K562 (cell line): ENCODE results near the gene HGF. TPM values are rescaled to one million over a fixed set of nuclear protein-coding genes. Genes with fewer than 3 reads are reported as not detected.

Experiments
- ATAC-seq: fragments of 200-7000 bp; cut with Tn5 transposase; 3 replicates; pipeline ENCODE4 v1.9.1; 2020; ENCODE audit warnings: moderate library complexity
- BruUV-seq: library from RNA; stranded (reverse); fragments of 400-500 nt; replicated peaks from 2 replicates; lab custom pipeline; 2021; lab: Mats Ljungman, UMichigan
- CTCF ChIA-PET: fragments of 300-600 bp; formaldehyde crosslinking; extraction: SDS; loops from one replicate; lab custom pipeline; 2021; ENCODE audit warnings: low intra/inter-chr PET ratio; lab: Yijun Ruan, JAX
- POLR2A ChIA-PET: fragments of 300-600, 350-650 bp; sonication (Branson Sonifier 250); formaldehyde crosslinking; extraction: SDS; loops from one replicate; lab custom pipeline; 2021; ENCODE audit warnings: antibody characterized with exemption, inconsistent platforms; lab: Yijun Ruan, JAX
- DNase-seq, 4 experiments: peaks; one replicate each; pipeline versions ENCODE4 v3.0.0 to v3.0.0-alpha.2; 2011 to 2018; ENCODE audit warnings: low spot score in 3 of 4, mixed read lengths in 3 of 4; ENCODE audit errors: extremely low read depth in 1 of 4
- FAIRE-seq: peaks from 2 replicates; lab custom pipeline; 2011; peaks lifted over from hg19 to GRCh38; lab: Jason Lieb, UNC
- H2AFZ ChIP-seq: 2 replicates; pipeline ENCODE4 v1.6.0; 2011; ENCODE audit warnings: low read depth, low read length, control low read depth, inconsistent platforms
- H3K27ac ChIP-seq: fragments of 200-600 bp; 3 replicates; pipeline ENCODE4 v1.8.0; 2011; ENCODE audit warnings: low read depth, mild to moderate bottlenecking, control low read depth, inconsistent platforms, low read length, moderate library complexity, mixed read lengths; ENCODE audit errors: extremely low read depth
- H3K27me3 ChIP-seq, 2 experiments: fragments of 300-600 bp in 1 of 2; 2 replicates in 1 of 2; 3 replicates in 1 of 2; pipeline versions ENCODE4 v1.6.0 to v1.8.0; 2011; ENCODE audit warnings: inconsistent platforms in 2 of 2, low read length in 2 of 2, mild to moderate bottlenecking in 1 of 2, mixed read lengths in 1 of 2, moderate library complexity in 1 of 2; ENCODE audit not compliant: control insufficient read depth in 2 of 2, insufficient read depth in 2 of 2
- H3K36me3 ChIP-seq: fragments of 300-600 bp; 3 replicates; pipeline ENCODE4 v1.8.0; 2011; ENCODE audit warnings: mild to moderate bottlenecking, low read length, inconsistent platforms; ENCODE audit not compliant: control insufficient read depth, insufficient read depth
- H3K4me1 ChIP-seq, 2 experiments: fragments of 200-600 bp in 1 of 2; replicated peaks in 1 of 2; 2 replicates in 1 of 2; 3 replicates in 1 of 2; pipeline versions ENCODE4 v1.5.1 to v1.8.0; 2011; ENCODE audit warnings: inconsistent platforms in 2 of 2, low read length in 2 of 2, mild to moderate bottlenecking in 1 of 2, mixed read lengths in 1 of 2, moderate library complexity in 1 of 2; ENCODE audit not compliant: control insufficient read depth in 2 of 2, insufficient read depth in 2 of 2
- H3K4me2 ChIP-seq: 2 replicates; pipeline ENCODE4 v1.6.1; 2011; ENCODE audit warnings: low read length, control low read depth, inconsistent platforms, mixed read lengths; ENCODE audit not compliant: insufficient read depth
- H3K4me3 ChIP-seq: fragments of 200-600 bp; sonication (generic), shearing (Covaris generic); 2 replicates; pipeline ENCODE4 v1.5.1; 2016; ENCODE audit warnings: control low read depth, inconsistent platforms
- H3K79me2 ChIP-seq: fragments of 200-600 bp; 3 replicates; pipeline ENCODE4 v1.8.0; 2011; ENCODE audit warnings: low read length, inconsistent platforms; ENCODE audit not compliant: control insufficient read depth, insufficient read depth
- H3K9ac ChIP-seq, 2 experiments: 2 replicates each; pipeline versions ENCODE4 v1.6.0 to v1.6.1; 2011; ENCODE audit warnings: low read depth in 2 of 2, low read length in 2 of 2, control low read depth in 1 of 2, inconsistent platforms in 1 of 2, mild to moderate bottlenecking in 1 of 2, mixed read lengths in 1 of 2; ENCODE audit not compliant: insufficient read depth in 1 of 2
- H3K9me1 ChIP-seq: one replicate; pipeline ENCODE4 v1.6.0; 2011; ENCODE audit warnings: inconsistent platforms, mild to moderate bottlenecking, low read length, moderate library complexity; ENCODE audit not compliant: control insufficient read depth, insufficient read depth
- H3K9me3 ChIP-seq: replicated peaks from 2 replicates; pipeline ENCODE4 v1.5.1; 2011; ENCODE audit warnings: low read depth, low read length, inconsistent platforms; ENCODE audit not compliant: control insufficient read depth, insufficient read depth
- H4K20me1 ChIP-seq: replicated peaks from 2 replicates; pipeline ENCODE4 v1.6.1; 2011; ENCODE audit warnings: low read length, inconsistent platforms, mixed read lengths; ENCODE audit not compliant: control insufficient read depth, insufficient read depth
- C11orf30 ChIP-seq: fragments of 450-650 bp; IDR thresholded peaks from 2 replicates; pipeline ENCODE4 v1.6.1; 2016; ENCODE audit warnings: low read depth, mild to moderate bottlenecking
- E4F1 ChIP-seq: fragments of 250-450 bp; sonication (Bioruptor Pico); IDR thresholded peaks from 2 replicates; pipeline ENCODE4 v1.5.0; 2021; ENCODE audit warnings: mild to moderate bottlenecking, borderline replicate concordance
- FOXP1 ChIP-seq: sonication (generic); formaldehyde crosslinking; IDR thresholded peaks from 2 replicates; pipeline ENCODE4 v1.8.0; 2022; ENCODE audit warnings: mild to moderate bottlenecking, missing genetic modification reagents
- IFI16 ChIP-seq: fragments of 250-450 bp; sonication (Bioruptor Pico); IDR thresholded peaks from 2 replicates; pipeline ENCODE4 v2.1.2; 2022; ENCODE audit warnings: mild to moderate bottlenecking, inconsistent platforms
- MAX ChIP-seq: sonication (generic); formaldehyde crosslinking; IDR thresholded peaks from 2 replicates; pipeline ENCODE4 v1.9.0; 2022; ENCODE audit warnings: mild to moderate bottlenecking, missing genetic modification reagents
- NFXL1 ChIP-seq: fragments of 450-650 bp; formaldehyde crosslinking; IDR thresholded peaks from 2 replicates; pipeline ENCODE4 v1.4.0; 2021; ENCODE audit warnings: mild to moderate bottlenecking
- RNF2 ChIP-seq: sonication (generic); IDR thresholded peaks from 2 replicates; pipeline ENCODE4 v1.6.1; 2016
- RUNX1 ChIP-seq: sonication (generic); IDR thresholded peaks from 2 replicates; pipeline ENCODE4 v1.6.1; 2016; ENCODE audit warnings: antibody characterized with exemption, low read depth
- XRCC4 ChIP-seq: IDR thresholded peaks from one replicate; pipeline ENCODE4 v1.6.1; 2011; ENCODE audit not compliant: insufficient read depth, insufficient read length; ENCODE audit errors: extremely low read depth
- ZNF253 ChIP-seq: fragments of 250-450 bp; sonication (Bioruptor Pico); conservative IDR thresholded peaks from 2 replicates; pipeline ENCODE4 v1.6.1; 2021; ENCODE audit warnings: mild to moderate bottlenecking
- ZNF274 ChIP-seq: IDR thresholded peaks from 2 replicates; pipeline ENCODE4 v1.6.1; 2011; ENCODE audit warnings: low read depth, mild to moderate bottlenecking, low read length, moderate library complexity, borderline replicate concordance
- ZNF3 ChIP-seq: fragments of 250-450 bp; sonication (Bioruptor Pico); IDR thresholded peaks from 2 replicates; pipeline ENCODE4 v1.5.0; 2021; ENCODE audit warnings: mild to moderate bottlenecking, moderate library complexity
- ZNF316 ChIP-seq: fragments of 450-650 bp; IDR thresholded peaks from 2 replicates; pipeline ENCODE4 v1.6.1; 2016
- ZNF354B ChIP-seq: fragments of 250-450 bp; sonication (Bioruptor Pico); IDR thresholded peaks from 2 replicates; pipeline ENCODE4 v1.4.0; 2020
- ZNF583 ChIP-seq: fragments of 250-450 bp; sonication (Bioruptor Pico); IDR thresholded peaks from 2 replicates; pipeline ENCODE4 v1.4.0; 2020
- ZNF584 ChIP-seq: fragments of 200-800 bp; sonication (Bioruptor generic); IDR thresholded peaks from 2 replicates; pipeline ENCODE4 v1.6.1; 2016; ENCODE audit warnings: low read depth, mild to moderate bottlenecking, missing genetic modification characterization, missing compliant biosample characterization
- WGBS: fragments of 100-300 bp; shearing (Covaris generic); methylation state at CpG from one replicate; pipeline ENCODE4 v1.1.6; 2016; ENCODE audit warnings: low coverage, mixed read lengths; ENCODE audit not compliant: insufficient coverage; ENCODE audit errors: missing lambda C conversion rate; 5-methylcytosine and 5-hydroxymethylcytosine counted together
- in situ Hi-C: fragments of 300-500 bp; cut with MboI; formaldehyde crosslinking; loops from 4 replicates; pipeline ENCODE4 v1.15.0; 2018; ENCODE audit warnings: inconsistent platforms, mixed read lengths
- intact Hi-C: fragments of 100-400 bp; cut with micrococcal nuclease; formaldehyde crosslinking; loops from 2 replicates; pipeline ENCODE4 v1.14.2; 2022
- polyA plus RNA-seq, 8 experiments: library from polyadenylated mRNA; depleted of rRNA in 4 of 8; stranded (reverse) in 5 of 8; unstranded in 3 of 8; fragments of >200 nt; fragmentation: Nextera tagmentation in 2 of 8; fragmentation: Illumina TruSeq in 1 of 8; extraction: Ambion mirVana in 2 of 8; extraction: Trizol in 1 of 8; gene quantifications; 2 replicates each; pipeline versions ENCODE4 v1.2.1 to v1.2.3, GENCODE V29; 2011 to 2014; ENCODE audit warnings: inconsistent platforms in 1 of 8, missing spikeins in 1 of 8
- total RNA-seq, 7 experiments: library from RNA; depleted of rRNA in 6 of 7; stranded (reverse); fragments of >200 nt in 6 of 7; fragmentation: Illumina TruSeq in 2 of 7; extraction: Trizol in 2 of 7; gene quantifications; 2 replicates each; pipeline versions ENCODE4 v1.2.1 to v1.2.3, GENCODE V29; 2011 to 2021; ENCODE audit warnings: low replicate concordance in 1 of 7

HGF gene
- total and polyA plus RNA-seq, 9 of the 15 experiments (the other 6 are each of a cell fraction or from before 2014, with no cell fraction given): 0.02 TPM; not detected in 8

GRCh38 chr7:81780914-81781693 lies 11.3 kb upstream of the HGF start:
- ATAC-seq: no peak

GRCh38 chr7:81779706-81780105 lies 9.9 kb upstream of the HGF start:
- no peaks in the 10 kb centered on the region for H3K79me2 ChIP-seq
- intact Hi-C loops (no loop called here), in situ Hi-C loops (no loop called here)
- no peak overlapping the region for H3K27ac ChIP-seq
- ATAC-seq: no peak
- H3K27me3 ChIP-seq: no peaks in the 10 kb centered on the region
- H3K9me3 ChIP-seq: no peaks in the 10 kb centered on the region
- WGBS: 0% methylated on average over 4 of the region's 4 CpGs
- no peaks in the 10 kb centered on the region for H3K9me1 ChIP-seq
- no peak overlapping the region for H3K4me2 ChIP-seq
- no peak overlapping the region for H3K9ac ChIP-seq
- H4K20me1 ChIP-seq: no peaks in the 10 kb centered on the region
- H2AFZ ChIP-seq: no peak overlapping the region
- FAIRE-seq: no peak
- DNase-seq: no peak
- ChIA-PET POLR2A (no interaction called here), CTCF (no interaction called here)
- H3K4me3 ChIP-seq: no peak overlapping the region
- H3K36me3 ChIP-seq: no peaks in the 10 kb centered on the region
- no TSS peak for BruUV-seq
- no peaks in the 10 kb centered on the region for H3K4me1 ChIP-seq
- no peak for TF ChIP-seq RNF2
- no peak for TF ChIP-seq ZNF3
- TF ChIP-seq NFXL1: no peak
- no peak for TF ChIP-seq RUNX1
- no peak for TF ChIP-seq MAX (CRISPR knock-in tag)
- TF ChIP-seq ZNF253 (CRISPR knock-in tag): no peak
- TF ChIP-seq ZNF354B: no peak
- TF ChIP-seq XRCC4: no peak
- TF ChIP-seq IFI16 (CRISPR knock-in tag): no peak
- TF ChIP-seq FOXP1 (CRISPR knock-in tag): no peak
- no peak for TF ChIP-seq ZNF274
- TF ChIP-seq E4F1: no peak

More at GRCh38 chr7:81780914-81781693, 11.3 kb upstream of the HGF start:
- Histone ChIP-seq H3K27me3 (no peaks in the 10 kb centered on the region), H3K4me3 (no peak overlapping the region), H3K4me2 (no peak overlapping the region), H3K79me2 (no peaks in the 10 kb centered on the region), H4K20me1 (no peaks in the 10 kb centered on the region), H3K9me1 (no peaks in the 10 kb centered on the region)
- no TSS peak for BruUV-seq
- TF ChIP-seq ZNF584 (no peak), ZNF583 (CRISPR knock-in tag) (no peak), ZNF316 (peak; percentile 87), C11orf30 (peak; percentile 45; the same call in 1 of the 2 replicates)
- TF ChIP-seq, all 486 proteins: peak for 2
- WGBS: 0% methylated on average over 2 of the region's 2 CpGs
- ChIA-PET CTCF (no interaction called here), POLR2A (no interaction called here)
- in situ Hi-C loops (no loop called here), intact Hi-C loops (no loop called here)
- no peak for FAIRE-seq
- H3K9me3 ChIP-seq: no peaks in the 10 kb centered on the region
- no peaks in the 10 kb centered on the region for H3K4me1 ChIP-seq
- H2AFZ ChIP-seq: no peak overlapping the region
- no peak overlapping the region for H3K9ac ChIP-seq
- no peak overlapping the region for H3K27ac ChIP-seq
- H3K36me3 ChIP-seq: no peaks in the 10 kb centered on the region
- DNase-seq: no peak
